T-cell (primary cell): ENCODE measurements around the gene RAP2B. TPM values are rescaled to one million over a fixed set of nuclear protein-coding genes. Genes with fewer than 3 reads are reported as not detected.
A peak's percentile ranks its signal among the peaks of the same experiment; 100 is the strongest.
"Not testable (repeated sequence)": the region's sequence is repeated elsewhere in the genome, so short reads cannot be mapped to it uniquely, and the experiment has no call there.

Experiments used
- ATAC-seq, 4 experiments: fragments of 200-7000 bp in 3 of 4; fragments of 150-1000 bp in 1 of 4; cut with Tn5 transposase; replicated peaks in 1 of 4; 1 replicate in 3 of 4; 2 replicates in 1 of 4; pipeline ENCODE4 v1.10.0; 2021; ENCODE audit warnings: moderate library complexity in 3 of 4, mild to moderate bottlenecking in 2 of 4, moderate number of reproducible peaks in 1 of 4
- CTCF ChIA-PET, 2 donors: fragments of 300-600 bp; sonication (Branson Sonifier 250); formaldehyde crosslinking; loops; one replicate each; lab custom pipeline; 2022; ENCODE audit warnings: antibody characterized with exemption in 2 of 2; lab: Charles Lee
- POLR2A ChIA-PET, 2 donors: fragments of 300-600 bp; sonication (Branson Sonifier 250); formaldehyde crosslinking; loops; one replicate each; lab custom pipeline; 2022; ENCODE audit warnings: antibody characterized with exemption in 2 of 2; lab: Charles Lee
- DNase-seq, 35 experiments: peaks; one replicate each; pipeline versions ENCODE4 v3.0.0 to v3.0.0-alpha.2; 2013 to 2023
- H3K27ac ChIP-seq: one replicate; pipeline ENCODE4 v1.5.1; 2013; ENCODE audit warnings: low read length
- H3K27me3 ChIP-seq, 2 experiments: replicated peaks in 1 of 2; 1 replicate in 1 of 2; 2 replicates in 1 of 2; pipeline versions ENCODE4 v1.6.1 to v1.7.0; 2013; ENCODE audit warnings: low read length in 1 of 2, mixed read lengths in 1 of 2; ENCODE audit not compliant: control insufficient read depth in 2 of 2, insufficient read depth in 2 of 2; ENCODE audit errors: extremely low read depth in 1 of 2
- H3K36me3 ChIP-seq, 2 donors: 1 replicate in 1 of 2; 2 replicates in 1 of 2; pipeline versions ENCODE4 v1.6.1 to v1.7.0; 2013; ENCODE audit warnings: low read length in 1 of 2; ENCODE audit not compliant: control insufficient read depth in 2 of 2, insufficient read depth in 1 of 2; ENCODE audit errors: extremely low read depth in 1 of 2
- H3K4me1 ChIP-seq, 2 experiments: 1 replicate in 1 of 2; 2 replicates in 1 of 2; pipeline versions ENCODE4 v1.6.1 to v1.7.0; 2013; ENCODE audit warnings: low read length in 2 of 2, mixed read lengths in 1 of 2; ENCODE audit not compliant: insufficient read depth in 2 of 2, control insufficient read depth in 1 of 2; ENCODE audit errors: extremely low read depth in 1 of 2
- H3K4me3 ChIP-seq, 2 donors: 1 replicate in 1 of 2; 2 replicates in 1 of 2; pipeline versions ENCODE4 v1.5.1 to v1.7.0; 2013; ENCODE audit warnings: mild to moderate bottlenecking in 2 of 2, low read length in 1 of 2, moderate library complexity in 1 of 2; ENCODE audit not compliant: control insufficient read depth in 1 of 2; ENCODE audit errors: extremely low read depth in 1 of 2
- H3K9me3 ChIP-seq: 2 replicates; pipeline ENCODE4 v1.7.0; 2013
- H3K27ac Mint-ChIP-seq, 2 donors: one replicate each; pipeline ENCODE4 v1.8.0; 2020 to 2021; ENCODE audit warnings: mild to moderate bottlenecking in 2 of 2, mixed read lengths in 2 of 2
- H3K27me3 Mint-ChIP-seq, 2 donors: one replicate each; pipeline ENCODE4 v1.8.0; 2021 to 2022; ENCODE audit warnings: mixed read lengths in 2 of 2
- H3K36me3 Mint-ChIP-seq: one replicate; pipeline ENCODE4 v1.8.0; 2021; ENCODE audit warnings: mixed read lengths
- H3K4me1 Mint-ChIP-seq, 3 donors: one replicate each; pipeline ENCODE4 v1.8.0; 2020 to 2022; ENCODE audit warnings: mixed read lengths in 3 of 3, mild to moderate bottlenecking in 1 of 3
- H3K4me3 Mint-ChIP-seq, 3 donors: one replicate each; pipeline ENCODE4 v1.8.0; 2020 to 2022; ENCODE audit warnings: mild to moderate bottlenecking in 3 of 3, mixed read lengths in 3 of 3, moderate library complexity in 3 of 3
- H3K9me3 Mint-ChIP-seq, 3 donors: one replicate each; pipeline ENCODE4 v1.8.0; 2020 to 2022; ENCODE audit warnings: mixed read lengths in 3 of 3
- WGBS: methylation state at CpG from one replicate; pipeline ENCODE4 v1.1.5; 2013; ENCODE audit warnings: missing lambda C conversion rate; ENCODE audit not compliant: insufficient coverage; 5-methylcytosine and 5-hydroxymethylcytosine counted together
- total RNA-seq, 35 experiments: library from RNA in 6 of 35; stranded (reverse) in 6 of 35; fragments of 120-200 nt in 1 of 35; gene quantifications; one replicate each; pipeline versions ENCODE4 v1.2.1 to v1.2.4 and lab custom pipeline; 2013 to 2026

The RAP2B gene
- total RNA-seq (10 to 100 TPM; 16.3 to 35.8 (median 28.1) TPM), total RNA-seq (lab: John Stamatoyannopoulos, UW) (25.6 to 229 (median 122) reads per million in 29 experiments)
- total RNA-seq (2013): 27.6 TPM

- Mint-ChIP-seq H3K4me3 (peak within 1 kb of the TSS; percentile 96 to 99 (median 98)), H3K9me3 (no peaks in the 10 kb centered on the region), H3K27me3 (no peaks in the 10 kb centered on the region), H3K27ac (peak within 1 kb of the TSS; percentile 96), H3K4me1 (peaks cover 37 to 45% (median 44%) of the 10 kb centered on the region in 3 donors), H3K36me3 (peaks cover 6% of the 10 kb centered on the region)
- peaks cover 11 to 36% of the 10 kb centered on the region in 2 experiments for H3K4me1 ChIP-seq
- peak within 1 kb of the TSS; percentile 77 for H3K27ac ChIP-seq
- H3K9me3 ChIP-seq: no peaks in the 10 kb centered on the region
- no peaks in the 10 kb centered on the region for H3K27me3 ChIP-seq
- no peaks in the 10 kb centered on the region for H3K36me3 ChIP-seq
- DNase-seq (peak; percentile 79 to 97 (median 87)), ATAC-seq (peak; percentile 61 to 67 (median 66))
- POLR2A ChIA-PET: interaction anchor here (0.6 to 2.0 kb wide), 5 partner anchors 13 to 896 kb away, joined by 3 to 7 read pairs (median 4); no protein-coding TSS in a partner anchor
- under 1% methylated on average over 91 of the region's 91 CpGs for WGBS
- CTCF ChIA-PET: interaction anchor here (0.5 to 1.8 kb wide), 19 partner anchors 8 to 1994 kb away, joined by 3 to 12 read pairs (median 4); no protein-coding TSS in a partner anchor
- H3K4me3 ChIP-seq: peak within 1 kb of the TSS; percentile 70 to 91
Measured at GRCh38 chr3:153161714-153162512, at the start of gene RAP2B. RAP2B (plus strand) TSS chr3:153162226; CDS start chr3:153162694, 468 bp downstream.

DNA sequence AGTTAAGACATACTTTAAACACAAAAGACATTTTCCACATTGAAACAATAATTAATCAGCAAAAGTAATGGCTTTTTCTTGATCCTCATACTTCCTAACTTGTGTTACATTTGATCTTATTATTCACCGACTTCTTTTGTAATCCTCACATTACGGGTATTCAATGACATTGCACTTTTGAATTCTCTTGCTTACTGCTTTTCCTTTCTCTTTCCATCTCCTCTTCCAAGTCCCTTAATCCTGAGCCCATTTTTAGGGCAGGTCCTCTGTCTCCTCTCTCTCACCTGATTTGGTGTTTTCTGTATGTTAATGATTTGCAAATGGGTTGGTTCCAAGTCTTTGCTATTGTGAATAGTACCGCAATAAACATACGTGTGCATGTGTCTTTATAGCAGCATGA lies 48.5 kb upstream of the RAP2B start:
- 100% methylated on average over 2 of the region's 4 CpGs for WGBS
- H3K27ac Mint-ChIP-seq: no peak overlapping the region
- H3K4me1 Mint-ChIP-seq: no peaks in the 10 kb centered on the region
- no peak overlapping the region for H3K27ac ChIP-seq
- H3K27me3 Mint-ChIP-seq: no peaks in the 10 kb centered on the region
- CTCF ChIA-PET: no interaction called here
- DNase-seq: no peak
- POLR2A ChIA-PET: no interaction called here
- no peaks in the 10 kb centered on the region for H3K36me3 ChIP-seq
- H3K9me3 ChIP-seq: no peaks in the 10 kb centered on the region
- H3K4me3 Mint-ChIP-seq: no peak overlapping the region
- H3K4me1 ChIP-seq: no peaks in the 10 kb centered on the region
- no peak for ATAC-seq
- no peaks in the 10 kb centered on the region for H3K36me3 Mint-ChIP-seq
- no peak overlapping the region for H3K4me3 ChIP-seq
- H3K27me3 ChIP-seq: peaks cover 0 to 10% of the 10 kb centered on the region in 2 experiments
- peaks cover 0 to 4% (median 0%) of the 10 kb centered on the region in 3 donors for H3K9me3 Mint-ChIP-seq

GRCh38 chr3:153114270-153114669 lies 47.8 kb upstream of the RAP2B start:
- H3K9me3 Mint-ChIP-seq, DNase-seq, POLR2A ChIA-PET, H3K27me3 Mint-ChIP-seq, H3K27ac Mint-ChIP-seq, H3K4me3 Mint-ChIP-seq, H3K36me3 Mint-ChIP-seq, CTCF ChIA-PET, H3K4me1 ChIP-seq, H3K4me1 Mint-ChIP-seq, H3K36me3 ChIP-seq, H3K4me3 ChIP-seq, ATAC-seq, H3K27ac ChIP-seq, H3K9me3 ChIP-seq, H3K27me3 ChIP-seq: not testable (repeated sequence)
- WGBS: no CpG with 5 or more reads among the region's 3 CpGs

- CTCF ChIA-PET: no interaction called here
- WGBS: 92% methylated on average over 2 of the region's 4 CpGs
Measured at GRCh38 chr3:153115326-153115725, 46.7 kb upstream of the RAP2B start.

DNA sequence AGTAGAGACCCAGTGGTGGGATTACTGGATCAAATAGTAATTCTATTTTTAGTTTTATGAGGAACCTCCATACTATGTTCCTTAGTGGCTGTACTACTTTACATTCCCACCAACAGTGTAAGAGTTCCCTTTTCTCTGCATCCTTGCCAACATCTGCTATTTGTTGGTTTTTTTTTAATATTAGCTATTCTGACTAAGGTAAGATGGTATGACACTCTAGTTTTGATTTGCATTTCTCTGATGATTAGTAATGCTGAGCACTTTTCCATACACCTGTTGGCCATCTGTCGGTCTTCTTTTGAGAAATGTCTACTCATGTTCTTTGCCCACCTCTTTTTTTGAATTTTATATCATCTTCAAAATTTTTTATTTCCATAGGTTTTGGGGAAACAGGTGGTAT lies 34.2 kb upstream of the RAP2B start:
- no CpG with 5 or more reads among the region's 1 CpG for WGBS
- H3K36me3 ChIP-seq: no peaks in the 10 kb centered on the region
- H3K4me1 ChIP-seq: no peaks in the 10 kb centered on the region
- H3K27me3 Mint-ChIP-seq: no peaks in the 10 kb centered on the region
- no peak overlapping the region for H3K27ac Mint-ChIP-seq
- H3K27me3 ChIP-seq: no peaks in the 10 kb centered on the region
- ChIA-PET POLR2A (no interaction called here), CTCF (no interaction called here)
- DNase-seq: no peak
- H3K9me3 Mint-ChIP-seq: peaks cover 0 to 5% (median 3%) of the 10 kb centered on the region in 3 donors
- no peak overlapping the region for H3K4me3 Mint-ChIP-seq
- H3K36me3 Mint-ChIP-seq: no peaks in the 10 kb centered on the region
- no peak overlapping the region for H3K27ac ChIP-seq
- H3K9me3 ChIP-seq: no peaks in the 10 kb centered on the region
- no peak for ATAC-seq
- peaks cover 0 to 7% (median 2%) of the 10 kb centered on the region in 3 donors for H3K4me1 Mint-ChIP-seq
- no peak overlapping the region for H3K4me3 ChIP-seq

More at GRCh38 chr3:153115326-153115725, 46.7 kb upstream of the RAP2B start:
- Histone ChIP-seq H3K4me3 (no peak overlapping the region), H3K27ac (no peak overlapping the region), H3K27me3 (peaks cover 0 to 10% of the 10 kb centered on the region in 2 experiments), H3K4me1 (no peaks in the 10 kb centered on the region), H3K36me3 (no peaks in the 10 kb centered on the region), H3K9me3 (no peaks in the 10 kb centered on the region)
- H3K27ac Mint-ChIP-seq: peak overlapping the region in 1 of 2 donors; percentile 39
- DNase-seq (no peak), ATAC-seq (no peak)
- H3K36me3 Mint-ChIP-seq: no peaks in the 10 kb centered on the region
- no peaks in the 10 kb centered on the region for H3K4me1 Mint-ChIP-seq
- no peak overlapping the region for H3K4me3 Mint-ChIP-seq
- peaks cover 0 to 4% (median 0%) of the 10 kb centered on the region in 3 donors for H3K9me3 Mint-ChIP-seq
- POLR2A ChIA-PET: interaction anchor here in 1 of 2 donors (0.7 kb wide), 1 partner anchor 1066 kb away, joined by 3 read pairs; no protein-coding TSS in a partner anchor
- H3K27me3 Mint-ChIP-seq: no peaks in the 10 kb centered on the region

GRCh38 chr3:153129426-153129825 lies 32.6 kb upstream of the RAP2B start:
- Histone ChIP-seq H3K4me3 (no peak overlapping the region), H3K27ac (no peak overlapping the region), H3K36me3 (no peaks in the 10 kb centered on the region), H3K27me3 (peaks cover 0 to 3% of the 10 kb centered on the region in 2 experiments), H3K9me3 (no peaks in the 10 kb centered on the region), H3K4me1 (no peaks in the 10 kb centered on the region)
- Mint-ChIP-seq H3K4me3 (no peak overlapping the region), H3K36me3 (no peaks in the 10 kb centered on the region), H3K27me3 (no peaks in the 10 kb centered on the region), H3K27ac (no peak overlapping the region), H3K4me1 (peaks cover 0 to 7% (median 2%) of the 10 kb centered on the region in 3 donors), H3K9me3 (peaks cover 0 to 3% (median under 1%) of the 10 kb centered on the region in 3 donors)
- ChIA-PET POLR2A (interaction anchor here in 1 of 2 donors (0.6 kb wide), 1 partner anchor 1981 kb away, joined by 3 read pairs; no protein-coding TSS in a partner anchor), CTCF (no interaction called here)
- WGBS: 93% methylated on average over 3 of the region's 11 CpGs
- no peak for ATAC-seq
- no peak for DNase-seq
